BJ (cell line): ENCODE results near the gene PRR23E. TPM values are rescaled to one million over a fixed set of nuclear protein-coding genes. Genes with fewer than 3 reads are reported as not detected.
A peak's percentile ranks its signal among the peaks of the same experiment; 100 is the strongest.

ENCODE experiments used
- CTCF ChIA-PET: fragments of 350-600 bp; formaldehyde crosslinking; extraction: SDS; loops from one replicate; lab custom pipeline; 2021; ENCODE audit warnings: antibody characterized with exemption, inconsistent platforms; lab: Yijun Ruan, JAX
- POLR2A ChIA-PET: fragments of 300-600 bp; sonication (Branson Sonifier 250); formaldehyde crosslinking; extraction: SDS; loops from one replicate; lab custom pipeline; 2021; ENCODE audit warnings: antibody characterized with exemption; lab: Charles Lee
- DNase-seq: peaks from one replicate; pipeline ENCODE4 v3.0.0-alpha.2; 2011; ENCODE audit warnings: low read depth
- H3K27me3 ChIP-seq: 2 replicates; pipeline ENCODE4 v1.6.0; 2011; ENCODE audit warnings: low read length; ENCODE audit not compliant: control insufficient read depth, insufficient read depth
- H3K36me3 ChIP-seq: 2 replicates; pipeline ENCODE4 v1.5.1; 2011; ENCODE audit warnings: low read length; ENCODE audit not compliant: control insufficient read depth, insufficient read depth
- H3K4me3 ChIP-seq: 2 replicates; pipeline ENCODE4 v1.5.1; 2011; ENCODE audit warnings: low read depth, mild to moderate bottlenecking, control low read depth, low read length
- CTCF ChIP-seq: IDR thresholded peaks from 2 replicates; pipeline ENCODE4 v1.5.1; 2011; ENCODE audit warnings: low read depth, mild to moderate bottlenecking, control low read depth, inconsistent platforms, low read length, moderate library complexity; ENCODE audit not compliant: insufficient read depth
- polyA plus RNA-seq: library from polyadenylated mRNA; depleted of rRNA; stranded (reverse); fragments of >200 nt; gene quantifications from 2 replicates; pipeline ENCODE4 v1.2.3, GENCODE V29; 2011

Gene PRR23E
- polyA plus RNA-seq, 1 experiment, result not detected

- ChIA-PET CTCF (interaction anchor here (0.9 kb wide), 1 partner anchor 9 kb away, joined by 3 read pairs; no protein-coding TSS in a partner anchor), POLR2A (no interaction called here)
- Histone ChIP-seq H3K27me3 (peaks cover 3% of the 10 kb centered on the region; the same call in 1 of the 2 replicates), H3K36me3 (no peaks in the 10 kb centered on the region), H3K4me3 (no peak overlapping the region)
- no peak for TF ChIP-seq CTCF
- DNase-seq, result no peak
Measured at GRCh38 chr3:127149621-127150310, 43.2 kb upstream of the PRR23E start.

- ChIA-PET POLR2A (no interaction called here), CTCF (interaction anchor here (0.9 kb wide), 1 partner anchor 10 kb away, joined by 3 read pairs; no protein-coding TSS in a partner anchor)
- no peak for TF ChIP-seq CTCF
- no peaks in the 10 kb centered on the region for H3K36me3 ChIP-seq
- H3K27me3 ChIP-seq, result peaks cover 3% of the 10 kb centered on the region; the same call in 1 of the 2 replicates
- no peak for DNase-seq
- no peak overlapping the region for H3K4me3 ChIP-seq
Measured at GRCh38 chr3:127150513-127151250, 42.2 kb upstream of the PRR23E start.

GRCh38 chr3:127151251-127151564 lies 41.7 kb upstream of the PRR23E start:
- DNase-seq, result no peak
- Histone ChIP-seq H3K4me3 (no peak overlapping the region), H3K36me3 (no peaks in the 10 kb centered on the region), H3K27me3 (peaks cover 3% of the 10 kb centered on the region; the same call in 1 of the 2 replicates)
- ChIA-PET CTCF (no interaction called here), POLR2A (no interaction called here)
- TF ChIP-seq CTCF, result no peak

- Histone ChIP-seq H3K4me3 (no peak overlapping the region), H3K36me3 (no peaks in the 10 kb centered on the region), H3K27me3 (peaks cover 3% of the 10 kb centered on the region; the same call in 1 of the 2 replicates)
- TF ChIP-seq CTCF, result no peak
- CTCF ChIA-PET, result interaction anchor here (0.6 kb wide), 1 partner anchor 13 kb away, joined by 3 read pairs; no protein-coding TSS in a partner anchor
- DNase-seq, result peak; percentile 13
- POLR2A ChIA-PET, result no interaction called here
Measured at GRCh38 chr3:127151992-127152650, 40.8 kb upstream of the PRR23E start.
